ENCODE results near the gene OR5D16.
"Not testable (repeated sequence)": the region's sequence is repeated elsewhere in the genome, so short reads cannot be mapped to it uniquely, and the experiment has no call there.

Gene OR5D16

DNA sequence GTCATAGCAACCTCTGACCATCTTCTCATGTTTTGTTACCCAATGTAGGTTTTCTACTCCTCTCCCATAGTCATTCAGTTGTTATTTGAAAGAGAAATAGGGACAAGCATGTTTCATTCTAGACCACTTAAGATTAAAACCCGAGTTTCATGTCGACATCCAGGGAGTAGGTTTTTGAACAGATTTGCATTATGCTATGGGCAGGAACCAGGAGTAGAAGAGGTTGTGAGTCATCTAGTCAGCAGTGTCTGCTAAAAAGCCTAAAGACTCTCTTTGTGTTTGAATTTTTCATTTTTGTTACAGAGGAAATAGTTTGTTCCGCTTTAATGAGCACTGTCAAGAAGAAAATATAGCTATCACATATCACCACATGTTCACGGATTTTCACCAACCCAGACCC lies 46.4 kb downstream of the OR5D16 start:
- not testable (repeated sequence) for H3K27ac Mint-ChIP-seq; H3K4me3 Mint-ChIP-seq; H3K27me3 Mint-ChIP-seq; H3K36me3 Mint-ChIP-seq (ENCODE audit: low read depth); H3K4me1 Mint-ChIP-seq (ENCODE audit: low read depth); H3K9me3 Mint-ChIP-seq; DNase-seq

DNA sequence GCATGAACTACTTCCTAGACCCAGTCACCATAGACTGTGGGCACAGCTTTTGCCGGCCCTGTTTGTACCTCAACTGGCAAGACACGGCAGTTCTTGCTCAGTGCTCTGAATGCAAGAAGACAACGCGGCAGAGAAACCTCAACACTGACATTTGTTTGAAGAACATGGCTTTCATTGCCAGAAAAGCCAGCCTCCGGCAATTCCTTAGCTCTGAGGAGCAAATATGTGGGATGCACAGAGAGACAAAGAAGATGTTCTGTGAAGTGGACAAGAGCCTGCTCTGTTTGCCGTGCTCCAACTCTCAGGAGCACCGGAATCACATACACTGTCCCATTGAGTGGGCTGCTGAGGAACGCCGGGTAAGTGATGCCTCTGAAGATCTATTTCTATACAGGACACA lies 46.9 kb downstream of the OR5D16 start:
- H3K4me1 Mint-ChIP-seq (ENCODE audit: low read depth); H3K27ac Mint-ChIP-seq; DNase-seq; H3K27me3 Mint-ChIP-seq; H3K4me3 Mint-ChIP-seq; H3K36me3 Mint-ChIP-seq (ENCODE audit: low read depth); H3K9me3 Mint-ChIP-seq: not testable (repeated sequence)

Measured in activated T-cell treated with anti-CD3 and anti-CD28 coated beads, Interleukin-2, amount 50 U/mL, for 24 hours (primary cell).